Measurements from ENCODE around the gene P4HA2.

GRCh38 chr5:132211787-132212186 lies 15.9 kb downstream of the P4HA2 start:
- TF ChIP-seq POLR2A (IDR thresholded peaks at IDR 0.05; ENCODE audit: low read depth) (no peak), CTCF (IDR thresholded peaks at IDR 0.05) (no peak), EP300 (IDR thresholded peaks at IDR 0.05) (no peak), POLR2AphosphoS5 (IDR thresholded peaks at IDR 0.05) (no peak)
